H4 (cell line): ENCODE measurements around the gene TMEM229B. TPM values are rescaled to one million over a fixed set of nuclear protein-coding genes. Genes with fewer than 3 reads are reported as not detected.

Experiments used
- DNase-seq: peaks from one replicate; pipeline ENCODE4 v3.0.0-alpha.2; 2015; ENCODE audit warnings: low spot score
- total RNA-seq: library from RNA; depleted of rRNA; stranded (reverse); fragments of >200 nt; shearing (Covaris generic); gene quantifications from 2 replicates; pipeline ENCODE4 v1.2.3, GENCODE V29; 2014; rRNA removed

Gene TMEM229B
- total RNA-seq, 1 experiment from 2014 or later: 5.7 TPM

- no peak for DNase-seq
Observed at GRCh38 chr14:67423424-67423823, 65.1 kb downstream of the TMEM229B start.

- no peak for DNase-seq
Observed at GRCh38 chr14:67421356-67422224, 66.9 kb downstream of the TMEM229B start.

Other genes starting within 250 kb of the TMEM229B start
- 20.4 and 24.2 TPM in 2 replicates for gene PALS1, start 247.3 kb downstream of the TMEM229B start, total RNA-seq
- gene ATP6V1D, start 128.9 kb downstream of the TMEM229B start, total RNA-seq: 92.3 and 130 TPM in 2 replicates
- gene EIF2S1, start 128.4 kb downstream of the TMEM229B start, total RNA-seq: 241 and 295 TPM in 2 replicates
- not detected in 2 replicates for gene PLEK2, start 76.6 kb downstream of the TMEM229B start, total RNA-seq
- 0.94 and 1.8 TPM in 2 replicates for gene PLEKHH1, start 44.6 kb upstream of the TMEM229B start, total RNA-seq
- 27.5 and 31.5 TPM in 2 replicates for gene PIGH, start 111.5 kb upstream of the TMEM229B start, total RNA-seq
- gene ARG2, start 131.2 kb upstream of the TMEM229B start, total RNA-seq: 26.3 and 29.2 TPM in 2 replicates
- gene VTI1B, start 185.9 kb upstream of the TMEM229B start, total RNA-seq: 51.9 and 67.7 TPM in 2 replicates
- 115 and 116 TPM in 2 replicates for gene RDH11, start 207.0 kb upstream of the TMEM229B start, total RNA-seq
- gene RDH12, start 213.2 kb upstream of the TMEM229B start, total RNA-seq: 0.35 and 0.79 TPM in 2 replicates